Ovary (tissue), 3 donors: ENCODE measurements around the gene CCT2.

ENCODE experiments used
- CTCF ChIP-seq, 3 donors: fragments of 450-650 bp in 2 of 3; fragments of 200-600 bp in 1 of 3; IDR thresholded peaks; one replicate each; pipeline versions ENCODE4 v1.5.1 to v1.8.0; 2016 to 2022; ENCODE audit warnings: antibody characterized with exemption in 3 of 3, mild to moderate bottlenecking in 1 of 3
- EP300 ChIP-seq: sonication (generic); formaldehyde crosslinking; IDR thresholded peaks from one replicate; pipeline ENCODE4 v1.6.1; 2017; ENCODE audit warnings: antibody characterized with exemption
- POLR2A ChIP-seq: fragments of 450-650 bp; IDR thresholded peaks from one replicate; pipeline ENCODE4 v1.6.1; 2017; ENCODE audit warnings: antibody characterized with exemption, mild to moderate bottlenecking, moderate library complexity
- donor health status: DM: no; HTN: no; CAD: no.

GRCh38 chr12:69610729-69611128 is 25.5 kb downstream of the CCT2 start, which contains the start of gene LRRC10:
- TF ChIP-seq POLR2A (no peak), CTCF (IDR thresholded peaks at IDR 0.05) (no peak), EP300 (no peak)
